GM06990 (cell line): ENCODE data around the gene APBA2.

Experiments used
- DNase-seq: peaks from one replicate; pipeline ENCODE4 v3.0.0-alpha.2; 2011; ENCODE audit not compliant: insufficient read length; ENCODE audit errors: extremely low read depth
- H3K27me3 ChIP-seq: replicated peaks from 2 replicates; pipeline ENCODE4 v1.6.0; 2011; ENCODE audit warnings: low read length; ENCODE audit not compliant: control insufficient read depth, insufficient read depth
- H3K36me3 ChIP-seq: 2 replicates; pipeline ENCODE4 v1.5.1; 2011; ENCODE audit warnings: low read length; ENCODE audit not compliant: control insufficient read depth, insufficient read depth
- H3K4me3 ChIP-seq: replicated peaks from 2 replicates; pipeline ENCODE4 v1.5.1; 2011; ENCODE audit warnings: low read depth, mild to moderate bottlenecking, control low read depth, low read length
- CTCF ChIP-seq: IDR thresholded peaks from 2 replicates; pipeline ENCODE4 v1.5.1; 2011; ENCODE audit warnings: low read length, control low read depth, mild to moderate bottlenecking, inconsistent platforms; ENCODE audit not compliant: insufficient read depth, poor library complexity, severe bottlenecking

Gene APBA2

GRCh38 chr15:28936481-28936881, 50.7 kb downstream of the APBA2 start:
- no peak overlapping the region for H3K4me3 ChIP-seq
- H3K27me3 ChIP-seq = peaks cover 3% of the 10 kb centered on the region
- H3K36me3 ChIP-seq = no peaks in the 10 kb centered on the region
- no peak for TF ChIP-seq CTCF
- no peak for DNase-seq

GRCh38 chr15:28937271-28937670, 51.5 kb downstream of the APBA2 start:
- DNase-seq = no peak
- Histone ChIP-seq H3K4me3 (no peak overlapping the region), H3K27me3 (peaks cover 3% of the 10 kb centered on the region; the same call in 1 of the 2 replicates), H3K36me3 (no peaks in the 10 kb centered on the region)
- TF ChIP-seq CTCF = no peak

- no peak for TF ChIP-seq CTCF
- Histone ChIP-seq H3K4me3 (no peak overlapping the region), H3K27me3 (no peaks in the 10 kb centered on the region), H3K36me3 (no peaks in the 10 kb centered on the region)
- no peak for DNase-seq
Observed at GRCh38 chr15:28942046-28942445, 56.3 kb downstream of the APBA2 start.

- H3K4me3 ChIP-seq = no peak overlapping the region
- TF ChIP-seq CTCF = no peak
- no peak for DNase-seq
- H3K36me3 ChIP-seq = no peaks in the 10 kb centered on the region
- no peaks in the 10 kb centered on the region for H3K27me3 ChIP-seq
Observed at GRCh38 chr15:28942571-28942970, 56.8 kb downstream of the APBA2 start.

- H3K27me3 ChIP-seq = no peaks in the 10 kb centered on the region
- H3K4me3 ChIP-seq = no peak overlapping the region
- H3K36me3 ChIP-seq = no peaks in the 10 kb centered on the region
- no peak for DNase-seq
- no peak for TF ChIP-seq CTCF
Observed at GRCh38 chr15:28943146-28943545, 57.4 kb downstream of the APBA2 start.

GRCh38 chr15:28943611-28944230, 57.9 kb downstream of the APBA2 start:
- H3K36me3 ChIP-seq = no peaks in the 10 kb centered on the region
- no peaks in the 10 kb centered on the region for H3K27me3 ChIP-seq
- no peak overlapping the region for H3K4me3 ChIP-seq
- TF ChIP-seq CTCF = no peak
- no peak for DNase-seq
